Keratinocyte (primary cell): ENCODE measurements around the gene ZNF428. TPM values are rescaled to one million over a fixed set of nuclear protein-coding genes. Genes with fewer than 3 reads are reported as not detected.

Experiments
- DNase-seq: peaks from one replicate; pipeline ENCODE4 v3.0.0-alpha.2; 2011; ENCODE audit warnings: low read depth, missing footprints, low spot score
- FAIRE-seq: peaks from 2 replicates; lab custom pipeline; 2011; peaks lifted over from hg19 to GRCh38; lab: Jason Lieb, UNC
- H2AFZ ChIP-seq: 2 replicates; pipeline ENCODE4 v1.6.0; 2012; ENCODE audit warnings: low read length, control low read depth, inconsistent platforms; ENCODE audit not compliant: control insufficient read depth
- H3K27ac ChIP-seq: 2 replicates; pipeline ENCODE4 v1.5.1; 2011; ENCODE audit warnings: low read length; ENCODE audit not compliant: control insufficient read depth, insufficient read depth
- H3K27me3 ChIP-seq: 3 replicates; pipeline ENCODE4 v1.6.0; 2011; ENCODE audit warnings: low read length; ENCODE audit not compliant: control insufficient read depth, insufficient read depth; ENCODE audit errors: extremely low read depth
- H3K36me3 ChIP-seq, 2 experiments: 2 replicates in 1 of 2; 3 replicates in 1 of 2; pipeline ENCODE4 v1.5.1; 2011; ENCODE audit warnings: low read length in 2 of 2, mild to moderate bottlenecking in 1 of 2; ENCODE audit not compliant: control insufficient read depth in 2 of 2, insufficient read depth in 2 of 2; ENCODE audit errors: extremely low read depth in 1 of 2
- H3K4me1 ChIP-seq: 3 replicates; pipeline ENCODE4 v1.5.1; 2011; ENCODE audit warnings: low read length; ENCODE audit not compliant: control insufficient read depth, insufficient read depth; ENCODE audit errors: extremely low read depth
- H3K4me2 ChIP-seq: 3 replicates; pipeline ENCODE4 v1.6.0; 2011; ENCODE audit warnings: low read depth, low read length; ENCODE audit not compliant: control insufficient read depth, insufficient read depth; ENCODE audit errors: extremely low read depth
- H3K4me3 ChIP-seq, 3 experiments: fragments of 200-600 bp in 1 of 3; sonication (generic) in 1 of 3; 2 replicates in 2 of 3; 3 replicates in 1 of 3; pipeline ENCODE4 v1.5.1; 2011 to 2016; ENCODE audit warnings: low read length in 3 of 3, mild to moderate bottlenecking in 3 of 3, control low read depth in 2 of 3, inconsistent platforms in 1 of 3, low read depth in 1 of 3, mixed read lengths in 1 of 3, mixed run types in 1 of 3, moderate library complexity in 1 of 3; ENCODE audit not compliant: control insufficient read depth in 2 of 3, insufficient read depth in 2 of 3; ENCODE audit errors: extremely low read depth in 1 of 3
- H3K79me2 ChIP-seq: 2 replicates; pipeline ENCODE4 v1.6.0; 2012; ENCODE audit warnings: low read length; ENCODE audit not compliant: control insufficient read depth, insufficient read depth
- H3K9ac ChIP-seq: 3 replicates; pipeline ENCODE4 v1.6.0; 2011; ENCODE audit warnings: low read length; ENCODE audit not compliant: control insufficient read depth, insufficient read depth; ENCODE audit errors: extremely low read depth
- H3K9me1 ChIP-seq: 3 replicates; pipeline ENCODE4 v1.6.0; 2011; ENCODE audit warnings: low read length; ENCODE audit not compliant: control insufficient read depth, insufficient read depth; ENCODE audit errors: extremely low read depth
- H3K9me3 ChIP-seq: 2 replicates; pipeline ENCODE4 v1.5.1; 2012; ENCODE audit warnings: low read depth, low read length; ENCODE audit not compliant: control insufficient read depth
- H4K20me1 ChIP-seq: 3 replicates; pipeline ENCODE4 v1.6.0; 2011; ENCODE audit warnings: low read length; ENCODE audit not compliant: control insufficient read depth, insufficient read depth; ENCODE audit errors: extremely low read depth
- CTCF ChIP-seq, 3 experiments: IDR thresholded peaks in 1 of 3; conservative IDR thresholded peaks in 1 of 3; optimal IDR thresholded peaks in 1 of 3; 2 replicates in 2 of 3; 3 replicates in 1 of 3; pipeline versions ENCODE3 to v1.5.1; 2011; ENCODE audit warnings: low read length in 3 of 3, mild to moderate bottlenecking in 3 of 3, moderate library complexity in 2 of 3, control low read depth in 1 of 3, inconsistent platforms in 1 of 3; ENCODE audit not compliant: insufficient read depth in 2 of 3; ENCODE audit errors: extremely low read depth in 1 of 3
- EZH2 ChIP-seq: IDR thresholded peaks from one replicate; pipeline ENCODE4 v1.6.1; 2012; ENCODE audit warnings: inconsistent platforms, mild to moderate bottlenecking, low read length, moderate library complexity
- dilution Hi-C: fragments of 300-500 bp; cut with MboI; formaldehyde crosslinking; loops from one replicate; pipeline ENCODE4 v1.7.0; 2020; ENCODE audit warnings: low sequenced_read_pairs; ENCODE audit not compliant: extremely low pct_ligation_motif_present
- polyA plus RNA-seq, 5 experiments: library from polyadenylated mRNA; depleted of rRNA in 3 of 5; stranded (reverse) in 3 of 5; stranded (forward) in 1 of 5; unstranded in 1 of 5; fragments of >200 nt; gene quantifications; 1 replicate in 1 of 5; 2 replicates in 3 of 5; 3 replicates in 1 of 5; pipeline versions ENCODE4 v1.2.1 to v1.2.3, GENCODE V29; 2011 to 2012; ENCODE audit warnings: missing spikeins in 2 of 5, low read depth in 1 of 5, low replicate concordance in 1 of 5

ZNF428 gene
- polyA plus RNA-seq, 1 donor (not counting 4 experiments of a cell fraction or from before 2014, with no cell fraction given), result 13.9 TPM

- TF ChIP-seq CTCF (optimal IDR thresholded peaks at IDR 0.05 in 1 of 3, IDR thresholded peaks at IDR 0.05 in 1 of 3, conservative IDR thresholded peaks at IDR 0.05 in 1 of 3; ENCODE audit: extremely low read depth in 1 of 3, insufficient read depth in 2 of 3, low read length in 3 of 3) (peak in 1 of 3 experiments; percentile 28), EZH2 (no peak)
- no peaks in the 10 kb centered on the region for H4K20me1 ChIP-seq
- H3K9me3 ChIP-seq, result no peaks in the 10 kb centered on the region
- peaks cover 22 to 23% of the 10 kb centered on the region in 2 experiments for H3K36me3 ChIP-seq
- DNase-seq (no peak), FAIRE-seq (no peak)
- no peak overlapping the region for H3K9ac ChIP-seq
- no peak overlapping the region for H3K4me3 ChIP-seq
- no peak overlapping the region for H3K27ac ChIP-seq
- peaks cover 14% of the 10 kb centered on the region for H3K4me1 ChIP-seq
- H3K79me2 ChIP-seq, result peaks cover 34% of the 10 kb centered on the region
- H2AFZ ChIP-seq, result no peak overlapping the region
- H3K4me2 ChIP-seq, result no peak overlapping the region
- dilution Hi-C loops, result no loop called here
- H3K9me1 ChIP-seq, result no peaks in the 10 kb centered on the region
- no peaks in the 10 kb centered on the region for H3K27me3 ChIP-seq
Measured at GRCh38 chr19:43599635-43600295, 19.7 kb downstream of the ZNF428 start.

GRCh38 chr19:43598445-43599240 is 20.8 kb downstream of the ZNF428 start:
- Histone ChIP-seq H3K27ac (no peak overlapping the region), H3K36me3 (peaks cover 22 to 31% of the 10 kb centered on the region in 2 experiments), H3K4me1 (peaks cover 24% of the 10 kb centered on the region), H3K9ac (no peak overlapping the region), H3K9me1 (no peaks in the 10 kb centered on the region), H3K27me3 (no peaks in the 10 kb centered on the region), H3K4me3 (no peak overlapping the region), H4K20me1 (peaks cover 5% of the 10 kb centered on the region), H2AFZ (no peak overlapping the region), H3K79me2 (peaks cover 45% of the 10 kb centered on the region), H3K9me3 (no peaks in the 10 kb centered on the region), H3K4me2 (no peak overlapping the region)
- dilution Hi-C loops, result no loop called here
- FAIRE-seq (no peak), DNase-seq (no peak)
- TF ChIP-seq CTCF (optimal IDR thresholded peaks at IDR 0.05 in 1 of 3, IDR thresholded peaks at IDR 0.05 in 1 of 3, conservative IDR thresholded peaks at IDR 0.05 in 1 of 3; ENCODE audit: extremely low read depth in 1 of 3, insufficient read depth in 2 of 3, low read length in 3 of 3) (no peak), EZH2 (no peak)
